ENCODE measurements around the gene UTP25. TPM values are rescaled to one million over a fixed set of nuclear protein-coding genes. Genes with fewer than 3 reads are reported as not detected.
"Not testable (repeated sequence)": the region's sequence is repeated elsewhere in the genome, so short reads cannot be mapped to it uniquely, and the experiment has no call there.

Gene UTP25
- total RNA-seq, 1 donor from 2014 or later: 17.7 TPM

DNA sequence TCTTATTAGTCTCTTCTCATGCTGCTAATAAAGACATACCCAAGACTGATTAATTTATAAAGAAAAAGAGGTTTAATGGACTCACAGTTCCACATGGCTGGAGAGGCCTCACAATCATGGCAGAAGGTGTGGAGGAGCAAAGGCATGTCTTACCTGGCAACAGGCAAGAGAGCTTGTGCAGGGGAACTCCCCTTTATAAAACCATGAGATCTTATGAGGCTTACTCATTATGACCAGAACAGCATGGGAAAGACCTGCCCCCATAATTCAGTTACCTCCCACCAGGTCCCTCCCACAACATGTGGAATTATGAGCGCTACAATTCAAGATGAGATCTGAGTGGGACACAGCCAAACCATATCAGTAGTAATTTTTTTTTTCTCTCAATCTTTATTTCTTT, 77.0 kb downstream of the UTP25 start:
- H3K27ac Mint-ChIP-seq; intact Hi-C loops (cut with micrococcal nuclease); H3K4me1 Mint-ChIP-seq (ENCODE audit: low read depth); H3K4me3 Mint-ChIP-seq; H3K9me3 Mint-ChIP-seq; H3K36me3 Mint-ChIP-seq (ENCODE audit: low read depth); H3K27me3 Mint-ChIP-seq (ENCODE audit: insufficient read depth); DNase-seq (ENCODE audit: low spot score): not testable (repeated sequence)

Other genes with a start within 250 kb of the UTP25 start
- gene CAMK1G, start 244.3 kb upstream of the UTP25 start, total RNA-seq: 0.07 and 0.62 TPM in 2 replicates
- gene LAMB3, start 175.5 kb upstream of the UTP25 start, total RNA-seq: 15.8 and 18.3 TPM in 2 replicates
- gene G0S2, start 152.6 kb upstream of the UTP25 start, total RNA-seq: 501 and 509 TPM in 2 replicates
- 15.9 and 17.9 TPM in 2 replicates for gene HSD11B1, start 123.1 kb upstream of the UTP25 start, total RNA-seq
- 378 and 384 TPM in 2 replicates for gene TRAF3IP3, start 71.9 kb upstream of the UTP25 start, total RNA-seq
- 2.9 and 3.2 TPM in 2 replicates for gene C1orf74, start 43.4 kb upstream of the UTP25 start, total RNA-seq
- gene IRF6, start 21.8 kb upstream of the UTP25 start, total RNA-seq: 0.16 and 0.17 TPM in 2 replicates
- not detected in 2 replicates for gene SYT14, start 110.2 kb downstream of the UTP25 start, total RNA-seq